Upper lobe of left lung (tissue), 4 donors: ENCODE results near the gene CLN5.

Source experiments
- CTCF ChIP-seq, 6 experiments: fragments of 450-650 bp in 4 of 6; fragments of 200-600 bp in 2 of 6; sonication (generic) in 2 of 6; IDR thresholded peaks; one replicate each; pipeline ENCODE4 v1.5.1; 2016 to 2019; ENCODE audit warnings: antibody characterized with exemption in 6 of 6
- EP300 ChIP-seq, 4 donors: sonication (generic); formaldehyde crosslinking; IDR thresholded peaks; one replicate each; pipeline ENCODE4 v1.5.1; 2017; ENCODE audit warnings: antibody characterized with exemption in 4 of 4, control low read depth in 2 of 4
- POLR2A ChIP-seq, 4 donors: fragments of 450-650 bp; IDR thresholded peaks; one replicate each; pipeline ENCODE4 v1.5.1; 2016 to 2017; ENCODE audit warnings: antibody characterized with exemption in 4 of 4, mild to moderate bottlenecking in 2 of 4
- POLR2AphosphoS5 ChIP-seq, 2 donors: sonication (generic); formaldehyde crosslinking; IDR thresholded peaks; one replicate each; pipeline ENCODE4 v1.5.1; 2017; ENCODE audit warnings: antibody characterized with exemption in 2 of 2

GRCh38 chr13:77033717-77034302 lies 41.9 kb downstream of the CLN5 start:
- TF ChIP-seq CTCF (IDR thresholded peaks at IDR 0.05) = no peak
- no peak for TF ChIP-seq POLR2A (IDR thresholded peaks at IDR 0.05)
- no peak for TF ChIP-seq POLR2AphosphoS5 (IDR thresholded peaks at IDR 0.05)
- no peak for TF ChIP-seq EP300 (IDR thresholded peaks at IDR 0.05)
